GM21423 (cell line): ENCODE results near the gene CDC42.
A peak's percentile ranks its signal among the peaks of the same experiment; 100 is the strongest.

ENCODE experiments used
- ATAC-seq: cut with Tn5 transposase; IDR thresholded peaks from one replicate; pipeline ENCODE4 v1.9.1; 2021; ENCODE audit warnings: mild to moderate bottlenecking, moderate library complexity; ENCODE audit not compliant: unreplicated experiment

The CDC42 gene

GRCh38 chr1:22074803-22075202 lies 22.3 kb downstream of the CDC42 start:
- no peak for ATAC-seq

GRCh38 chr1:22075718-22076117 lies 23.2 kb downstream of the CDC42 start:
- ATAC-seq = no peak

- ATAC-seq = no peak
Observed at GRCh38 chr1:22076346-22076745, 23.8 kb downstream of the CDC42 start.

- ATAC-seq = no peak
Observed at GRCh38 chr1:22077728-22078127, 25.2 kb downstream of the CDC42 start.

- ATAC-seq = no peak
Observed at GRCh38 chr1:22078133-22078532, 25.6 kb downstream of the CDC42 start.

- no peak for ATAC-seq
Observed at GRCh38 chr1:22080191-22080590, 27.7 kb downstream of the CDC42 start.

- ATAC-seq = no peak
Observed at GRCh38 chr1:22088331-22088730, 35.8 kb downstream of the CDC42 start.

- no peak for ATAC-seq
Observed at GRCh38 chr1:22089134-22089571, 36.6 kb downstream of the CDC42 start.

- ATAC-seq = no peak
Observed at GRCh38 chr1:22089787-22090186, 37.3 kb downstream of the CDC42 start.

- no peak for ATAC-seq
Observed at GRCh38 chr1:22090867-22091266, 38.4 kb downstream of the CDC42 start.

GRCh38 chr1:22092026-22092768 lies 39.7 kb downstream of the CDC42 start:
- ATAC-seq = peak; percentile 65

- no peak for ATAC-seq
Observed at GRCh38 chr1:22093513-22093912, 41.0 kb downstream of the CDC42 start.

- no peak for ATAC-seq
Observed at GRCh38 chr1:22096036-22096435, 43.5 kb downstream of the CDC42 start.

GRCh38 chr1:22096463-22096862 lies 44.0 kb downstream of the CDC42 start:
- ATAC-seq = no peak

GRCh38 chr1:22098752-22099151 lies 46.2 kb downstream of the CDC42 start:
- ATAC-seq = no peak

GRCh38 chr1:22100168-22100567 lies 47.7 kb downstream of the CDC42 start:
- no peak for ATAC-seq

- ATAC-seq = no peak
Observed at GRCh38 chr1:22101199-22101598, 48.7 kb downstream of the CDC42 start.

GRCh38 chr1:22101995-22102394 lies 49.5 kb downstream of the CDC42 start:
- no peak for ATAC-seq

GRCh38 chr1:22102746-22103145 lies 50.2 kb downstream of the CDC42 start:
- ATAC-seq = no peak

- no peak for ATAC-seq
Observed at GRCh38 chr1:22104094-22104493, 51.6 kb downstream of the CDC42 start.

- no peak for ATAC-seq
Observed at GRCh38 chr1:22104865-22105437, 52.4 kb downstream of the CDC42 start.

- no peak for ATAC-seq
Observed at GRCh38 chr1:22105611-22106207, 53.2 kb downstream of the CDC42 start.
